GM18505 (cell line): ENCODE data around the gene WASF1.

Experiments
- ATAC-seq: cut with Tn5 transposase; IDR thresholded peaks from one replicate; pipeline ENCODE4 v1.9.1; 2021; ENCODE audit not compliant: unreplicated experiment
- POLR2A ChIP-seq: IDR thresholded peaks from 4 replicates; pipeline ENCODE4 v1.6.1; 2011; ENCODE audit warnings: borderline replicate concordance; ENCODE audit not compliant: insufficient read depth, insufficient read length; ENCODE audit errors: extremely low read depth

The WASF1 gene

DNA sequence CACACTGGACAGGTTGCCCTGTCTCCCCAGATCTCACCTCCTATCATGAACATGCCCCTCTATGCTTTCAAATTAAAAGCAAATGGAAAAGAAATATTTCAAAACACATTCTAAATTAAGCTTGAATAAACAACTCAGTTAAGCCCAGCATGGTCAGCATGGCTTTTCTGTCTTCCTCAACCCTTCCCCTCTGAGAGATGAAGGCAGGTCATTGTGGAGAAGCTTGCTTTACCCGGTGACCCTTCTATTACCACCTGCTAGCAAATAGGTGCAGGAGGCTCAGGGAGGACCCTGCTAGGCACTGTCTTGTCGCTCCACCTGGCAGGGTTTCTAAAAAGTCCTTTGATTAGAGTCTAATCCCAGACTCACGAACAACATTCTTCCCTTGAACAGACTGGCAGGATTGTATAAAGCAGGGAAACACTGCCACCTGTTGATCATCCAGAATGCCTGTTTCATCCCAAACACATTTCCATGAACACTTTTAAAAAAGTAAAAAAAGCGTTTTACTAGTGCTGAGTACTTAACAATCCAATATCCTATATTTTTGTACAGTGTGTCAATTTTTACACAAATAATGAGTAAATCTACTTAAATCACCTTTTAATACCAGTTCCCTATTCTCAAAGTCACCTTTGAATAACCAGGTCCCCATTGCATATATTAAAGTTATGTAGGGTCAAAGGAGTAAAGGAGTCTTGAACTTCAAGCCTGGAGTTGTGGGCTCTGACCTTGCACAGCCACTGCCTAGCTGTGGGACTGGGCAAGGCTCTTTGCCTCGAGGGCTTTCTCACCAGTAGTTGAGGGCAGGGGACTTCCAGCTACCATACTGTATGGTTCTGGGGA is 125.9 kb downstream of the WASF1 start:
- no peak for TF ChIP-seq POLR2A
- ATAC-seq, result no peak

DNA sequence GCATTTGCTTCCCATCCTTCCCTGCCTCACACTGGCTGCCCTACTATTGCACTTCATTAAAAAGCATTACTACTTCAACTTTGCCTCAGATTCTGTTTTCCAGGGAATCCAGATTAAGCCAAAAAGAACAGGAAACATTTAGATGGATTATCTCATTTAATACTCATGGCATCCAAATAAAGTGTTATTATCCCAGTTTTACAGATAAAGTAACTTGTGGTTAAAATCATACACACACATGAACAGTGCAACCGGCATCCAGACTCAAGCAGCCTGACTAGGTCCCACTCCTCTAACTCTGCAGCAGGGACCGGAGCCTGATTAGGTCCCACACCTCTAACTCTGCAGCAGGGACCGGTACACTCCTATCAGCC is 129.0 kb downstream of the WASF1 start:
- ATAC-seq, result no peak
- no peak for TF ChIP-seq POLR2A
